H9 (cell line): Measurements from ENCODE around the gene USP37. TPM values are rescaled to one million over a fixed set of nuclear protein-coding genes. Genes with fewer than 3 reads are reported as not detected.

Experiments used
- DNase-seq: peaks from one replicate; pipeline ENCODE4 v3.0.0-alpha.2; 2017
- H2AFZ ChIP-seq: one replicate; pipeline ENCODE4 v1.6.1; 2013; ENCODE audit warnings: mild to moderate bottlenecking, low read length, control low read depth, moderate library complexity
- H2AK5ac ChIP-seq: 2 replicates; pipeline ENCODE4 v1.6.1; 2013; ENCODE audit warnings: low read length, control low read depth, mixed read lengths; ENCODE audit not compliant: insufficient read length
- H2BK120ac ChIP-seq: one replicate; pipeline ENCODE4 v1.6.1; 2013; ENCODE audit warnings: low read depth, mild to moderate bottlenecking, low read length, control low read depth, inconsistent platforms; ENCODE audit not compliant: poor library complexity, severe bottlenecking
- H2BK12ac ChIP-seq: 2 replicates; pipeline ENCODE4 v1.6.1; 2013; ENCODE audit warnings: low read length, control low read depth, mixed read lengths, low read depth; ENCODE audit not compliant: insufficient read length
- H2BK15ac ChIP-seq: 2 replicates; pipeline ENCODE4 v1.6.1; 2013; ENCODE audit warnings: low read depth, low read length, control low read depth
- H2BK20ac ChIP-seq: one replicate; pipeline ENCODE4 v1.6.1; 2013; ENCODE audit warnings: low read depth, mild to moderate bottlenecking, low read length, control low read depth, inconsistent platforms; ENCODE audit not compliant: poor library complexity, severe bottlenecking
- H2BK5ac ChIP-seq: 2 replicates; pipeline ENCODE4 v1.6.1; 2013; ENCODE audit warnings: low read length, control low read depth, mixed read lengths; ENCODE audit not compliant: insufficient read length
- H3K14ac ChIP-seq: 2 replicates; pipeline ENCODE4 v1.6.1; 2013; ENCODE audit warnings: low read length, control low read depth; ENCODE audit not compliant: insufficient read depth
- H3K18ac ChIP-seq: 2 replicates; pipeline ENCODE4 v1.6.1; 2013; ENCODE audit warnings: low read depth, mild to moderate bottlenecking, mixed read lengths, low read length, control low read depth; ENCODE audit not compliant: insufficient read length
- H3K23ac ChIP-seq: 2 replicates; pipeline ENCODE4 v1.6.1; 2013; ENCODE audit warnings: low read length, control low read depth, mixed read lengths, low read depth; ENCODE audit not compliant: insufficient read length
- H3K23me2 ChIP-seq: 2 replicates; pipeline ENCODE4 v1.6.1; 2013; ENCODE audit warnings: low read depth, mild to moderate bottlenecking, mixed read lengths, low read length, control low read depth; ENCODE audit not compliant: insufficient read length, poor library complexity, severe bottlenecking
- H3K27ac ChIP-seq: 2 replicates; pipeline ENCODE4 v1.5.1; 2013; ENCODE audit warnings: low read length, control low read depth, mixed read lengths, low read depth; ENCODE audit not compliant: insufficient read length
- H3K27me3 ChIP-seq: 2 replicates; pipeline ENCODE4 v1.6.1; 2013; ENCODE audit warnings: low read length, control low read depth, inconsistent platforms; ENCODE audit not compliant: insufficient read depth
- H3K4ac ChIP-seq: 2 replicates; pipeline ENCODE4 v1.6.1; 2013; ENCODE audit warnings: low read depth, mild to moderate bottlenecking, control low read depth, inconsistent platforms, low read length, moderate library complexity
- H3K4me1 ChIP-seq: 2 replicates; pipeline ENCODE4 v1.6.1; 2013; ENCODE audit warnings: low read length, control low read depth, inconsistent platforms; ENCODE audit not compliant: insufficient read depth
- H3K4me2 ChIP-seq: 2 replicates; pipeline ENCODE4 v1.6.1; 2013; ENCODE audit warnings: low read length, control low read depth, mixed read lengths; ENCODE audit not compliant: insufficient read length, insufficient read depth
- H3K56ac ChIP-seq: 2 replicates; pipeline ENCODE4 v1.6.1; 2013; ENCODE audit warnings: low read depth, mild to moderate bottlenecking, mixed read lengths, low read length, control low read depth; ENCODE audit not compliant: insufficient read length
- H3K79me1 ChIP-seq: 2 replicates; pipeline ENCODE4 v1.6.1; 2013; ENCODE audit warnings: low read depth, mild to moderate bottlenecking, moderate library complexity, low read length, control low read depth, inconsistent platforms; ENCODE audit not compliant: insufficient read depth, poor library complexity, severe bottlenecking
- H3K79me2 ChIP-seq: 2 replicates; pipeline ENCODE4 v1.6.1; 2013; ENCODE audit warnings: low read length, control low read depth, inconsistent platforms; ENCODE audit not compliant: insufficient read depth
- H3K9ac ChIP-seq: 2 replicates; pipeline ENCODE4 v1.6.1; 2013; ENCODE audit warnings: low read length, control low read depth, mixed read lengths; ENCODE audit not compliant: insufficient read length; ENCODE audit errors: extremely low read depth
- H3K9me3 ChIP-seq: one replicate; pipeline ENCODE4 v1.6.1; 2013; ENCODE audit warnings: low read depth, low read length, inconsistent platforms; ENCODE audit not compliant: control insufficient read depth
- H3T11ph ChIP-seq: one replicate; pipeline ENCODE4 v1.6.1; 2013; ENCODE audit warnings: mild to moderate bottlenecking, low read length, control low read depth, inconsistent platforms
- H4K20me1 ChIP-seq: one replicate; pipeline ENCODE4 v1.6.1; 2013; ENCODE audit not compliant: control insufficient read depth, insufficient read length, insufficient read depth
- H4K5ac ChIP-seq: 2 replicates; pipeline ENCODE4 v1.6.1; 2013; ENCODE audit warnings: low read depth, mild to moderate bottlenecking, mixed read lengths, low read length, control low read depth; ENCODE audit not compliant: insufficient read length
- H4K8ac ChIP-seq: replicated peaks from 2 replicates; pipeline ENCODE4 v1.6.1; 2013; ENCODE audit warnings: low read length, control low read depth, mixed read lengths, low read depth; ENCODE audit not compliant: insufficient read length
- H4K91ac ChIP-seq: 2 replicates; pipeline ENCODE4 v1.6.1; 2013; ENCODE audit warnings: low read depth, mild to moderate bottlenecking, moderate library complexity, mixed read lengths, low read length, control low read depth; ENCODE audit not compliant: insufficient read length
- H3K27ac Mint-ChIP-seq, 3 experiments: 2 replicates in 2 of 3; 3 replicates in 1 of 3; pipeline ENCODE4 v1.8.0; 2020 to 2021; ENCODE audit warnings: mixed read lengths in 3 of 3, mild to moderate bottlenecking in 1 of 3, moderate library complexity in 1 of 3
- H3K27me3 Mint-ChIP-seq: 2 replicates; pipeline ENCODE4 v1.8.0; 2021; ENCODE audit warnings: low read depth, mild to moderate bottlenecking, moderate library complexity, mixed read lengths
- H3K36me3 Mint-ChIP-seq, 3 experiments: 2 replicates in 2 of 3; 3 replicates in 1 of 3; pipeline ENCODE4 v1.8.0; 2020 to 2021; ENCODE audit warnings: low read depth in 3 of 3, mixed read lengths in 3 of 3; ENCODE audit not compliant: insufficient read depth in 1 of 3
- H3K4me1 Mint-ChIP-seq, 2 experiments: 2 replicates each; pipeline ENCODE4 v1.8.0; 2020; ENCODE audit warnings: mixed read lengths in 2 of 2
- H3K4me3 Mint-ChIP-seq, 2 experiments: 2 replicates in 1 of 2; 3 replicates in 1 of 2; pipeline ENCODE4 v1.8.0; 2020 to 2021; ENCODE audit warnings: mild to moderate bottlenecking in 2 of 2, mixed read lengths in 2 of 2, moderate library complexity in 1 of 2
- H3K9me3 Mint-ChIP-seq, 2 experiments: 2 replicates in 1 of 2; 3 replicates in 1 of 2; pipeline ENCODE4 v1.8.0; 2020; ENCODE audit warnings: mild to moderate bottlenecking in 2 of 2, mixed read lengths in 2 of 2, moderate library complexity in 1 of 2
- CTCF ChIP-seq: fragments of 200-600 bp; sonication (generic); conservative IDR thresholded peaks from 3 replicates; pipeline ENCODE4 v1.8.0; 2021; ENCODE audit warnings: antibody characterized with exemption, mild to moderate bottlenecking
- total RNA-seq: library from RNA; stranded (reverse); gene quantifications from 2 replicates; pipeline ENCODE4 v1.2.1, GENCODE V29; 2021

The USP37 gene
- total RNA-seq, 1 experiment from 2014 or later: 34.9 TPM

- no peak overlapping the region for H3K4ac ChIP-seq
- TF ChIP-seq CTCF: no peak
- no peak overlapping the region for H3K9ac ChIP-seq
- no peak for DNase-seq
- no peaks in the 10 kb centered on the region for H3K27me3 ChIP-seq
- H3K56ac ChIP-seq: no peak overlapping the region
- H3K79me1 ChIP-seq: no peaks in the 10 kb centered on the region
- no peaks in the 10 kb centered on the region for H3K23me2 ChIP-seq
- H3K14ac ChIP-seq: no peak overlapping the region
- H3K4me1 ChIP-seq: no peaks in the 10 kb centered on the region
- H3K23ac ChIP-seq: no peak overlapping the region
- Mint-ChIP-seq H3K36me3 (peaks cover 7 to 61% (median 55%) of the 10 kb centered on the region in 3 experiments; a peak in 6 of 7 replicates), H3K4me1 (no peaks in the 10 kb centered on the region), H3K9me3 (no peaks in the 10 kb centered on the region), H3K27me3 (no peaks in the 10 kb centered on the region), H3K4me3 (no peak overlapping the region), H3K27ac (no peak overlapping the region)
- H3T11ph ChIP-seq: no peak overlapping the region
- H2BK120ac ChIP-seq: no peak overlapping the region
- no peak overlapping the region for H2BK12ac ChIP-seq
- no peaks in the 10 kb centered on the region for H3K9me3 ChIP-seq
- no peaks in the 10 kb centered on the region for H3K79me2 ChIP-seq
- H2BK15ac ChIP-seq: no peak overlapping the region
- H3K4me2 ChIP-seq: no peak overlapping the region
- no peak overlapping the region for H3K27ac ChIP-seq
- no peak overlapping the region for H4K91ac ChIP-seq
- no peak overlapping the region for H2AK5ac ChIP-seq
- H4K5ac ChIP-seq: no peak overlapping the region
- no peaks in the 10 kb centered on the region for H4K20me1 ChIP-seq
- no peak overlapping the region for H2BK20ac ChIP-seq
- H3K18ac ChIP-seq: no peak overlapping the region
- no peak overlapping the region for H2AFZ ChIP-seq
- no peak overlapping the region for H2BK5ac ChIP-seq
- no peak overlapping the region for H4K8ac ChIP-seq
Measured at GRCh38 chr2:218472988-218473387, 95.2 kb downstream of the USP37 start.
